ENCODE results near the gene FGF11.

DNA sequence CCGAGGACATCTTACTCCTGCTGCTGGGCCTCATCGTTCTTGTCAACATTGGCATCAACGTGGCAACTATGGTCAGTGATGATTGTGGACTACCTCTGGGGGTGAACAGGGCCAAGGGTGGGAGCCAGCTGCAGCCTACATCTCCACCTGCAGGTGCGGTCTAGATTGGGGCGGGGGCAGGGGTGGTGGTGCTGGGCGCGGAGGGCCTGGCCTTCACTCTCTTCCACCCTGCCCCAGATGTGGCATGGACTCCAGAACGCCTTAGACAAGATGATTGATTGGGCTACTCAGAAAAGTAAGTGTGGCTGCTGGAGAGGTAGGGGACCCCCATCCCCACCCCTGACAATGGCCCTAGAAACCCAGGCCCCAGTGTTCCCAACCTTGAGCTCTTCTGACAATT lies 13.6 kb upstream of the FGF11 start:
- no peak for TF ChIP-seq CHD2 (IDR thresholded peaks at IDR 0.05; ENCODE audit: low read length, partially characterized antibody)
- TF ChIP-seq, protein P1, sequence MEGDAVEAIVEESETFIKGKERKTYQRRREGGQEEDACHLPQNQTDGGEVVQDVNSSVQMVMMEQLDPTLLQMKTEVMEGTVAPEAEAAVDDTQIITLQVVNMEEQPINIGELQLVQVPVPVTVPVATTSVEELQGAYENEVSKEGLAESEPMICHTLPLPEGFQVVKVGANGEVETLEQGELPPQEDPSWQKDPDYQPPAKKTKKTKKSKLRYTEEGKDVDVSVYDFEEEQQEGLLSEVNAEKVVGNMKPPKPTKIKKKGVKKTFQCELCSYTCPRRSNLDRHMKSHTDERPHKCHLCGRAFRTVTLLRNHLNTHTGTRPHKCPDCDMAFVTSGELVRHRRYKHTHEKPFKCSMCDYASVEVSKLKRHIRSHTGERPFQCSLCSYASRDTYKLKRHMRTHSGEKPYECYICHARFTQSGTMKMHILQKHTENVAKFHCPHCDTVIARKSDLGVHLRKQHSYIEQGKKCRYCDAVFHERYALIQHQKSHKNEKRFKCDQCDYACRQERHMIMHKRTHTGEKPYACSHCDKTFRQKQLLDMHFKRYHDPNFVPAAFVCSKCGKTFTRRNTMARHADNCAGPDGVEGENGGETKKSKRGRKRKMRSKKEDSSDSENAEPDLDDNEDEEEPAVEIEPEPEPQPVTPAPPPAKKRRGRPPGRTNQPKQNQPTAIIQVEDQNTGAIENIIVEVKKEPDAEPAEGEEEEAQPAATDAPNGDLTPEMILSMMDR (IDR thresholded peaks at IDR 0.05) = no peak

All from SK-N-SH (cell line).